Activated T-helper 17 cell treated with anti-CD3 and anti-CD28 coated beads, Interleukin-2, amount 50 U/mL, for 72 hours (primary cell): Measurements from ENCODE around the gene FOXD1. TPM values are rescaled to one million over a fixed set of nuclear protein-coding genes. Genes with fewer than 3 reads are reported as not detected.
A peak's percentile ranks its signal among the peaks of the same experiment; 100 is the strongest.
"Not testable (repeated sequence)": the region's sequence is repeated elsewhere in the genome, so short reads cannot be mapped to it uniquely, and the experiment has no call there.

Experiments
- ATAC-seq: fragments of 150-1000 bp; cut with Tn5 transposase; replicated peaks from 2 replicates; pipeline ENCODE4 v1.10.0; 2021; ENCODE audit warnings: mild to moderate bottlenecking, moderate library complexity
- H3K27ac Mint-ChIP-seq: one replicate; pipeline ENCODE4 v1.8.0; 2022; ENCODE audit warnings: mixed read lengths
- H3K27me3 Mint-ChIP-seq: one replicate; pipeline ENCODE4 v1.8.0; 2022; ENCODE audit warnings: mixed read lengths
- H3K36me3 Mint-ChIP-seq: one replicate; pipeline ENCODE4 v1.8.0; 2022; ENCODE audit warnings: low read depth, mild to moderate bottlenecking, mixed read lengths
- H3K4me1 Mint-ChIP-seq: one replicate; pipeline ENCODE4 v1.8.0; 2022; ENCODE audit warnings: mixed read lengths
- H3K4me3 Mint-ChIP-seq: one replicate; pipeline ENCODE4 v1.8.0; 2022; ENCODE audit warnings: mild to moderate bottlenecking, mixed read lengths
- H3K9me3 Mint-ChIP-seq: one replicate; pipeline ENCODE4 v1.8.0; 2022; ENCODE audit warnings: mixed read lengths
- total RNA-seq, 2 donors: library from RNA; stranded (reverse); gene quantifications; one replicate each; pipeline ENCODE4 v1.2.3, GENCODE V29; 2022

FOXD1 gene
- total RNA-seq, 2 donors from 2014 or later: 0.45 TPM; not detected in 1

DNA sequence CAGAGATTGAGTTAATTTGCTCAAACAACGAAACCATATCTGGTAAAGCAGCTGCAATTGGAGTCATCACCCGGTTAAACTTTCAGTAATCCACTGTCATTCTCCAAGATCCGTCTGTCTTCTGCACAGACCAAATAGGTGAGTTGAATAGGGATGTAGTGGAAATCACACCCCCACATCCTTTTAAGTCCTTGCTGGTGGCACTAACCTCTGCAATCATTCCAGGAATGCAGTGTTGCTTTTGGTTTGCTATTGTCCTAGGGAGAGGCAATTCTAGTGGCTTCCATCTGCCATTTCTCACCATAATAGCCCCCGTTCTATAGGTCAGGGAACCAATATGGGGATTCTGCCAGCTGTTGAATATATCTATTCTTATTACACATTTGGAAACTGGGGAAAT is 35.1 kb upstream of the FOXD1 start:
- ATAC-seq: no peak
- Mint-ChIP-seq H3K27me3 (peaks cover 24% of the 10 kb centered on the region), H3K4me3 (no peak overlapping the region), H3K27ac (no peak overlapping the region), H3K9me3 (no peaks in the 10 kb centered on the region), H3K36me3 (no peaks in the 10 kb centered on the region), H3K4me1 (no peaks in the 10 kb centered on the region)

DNA sequence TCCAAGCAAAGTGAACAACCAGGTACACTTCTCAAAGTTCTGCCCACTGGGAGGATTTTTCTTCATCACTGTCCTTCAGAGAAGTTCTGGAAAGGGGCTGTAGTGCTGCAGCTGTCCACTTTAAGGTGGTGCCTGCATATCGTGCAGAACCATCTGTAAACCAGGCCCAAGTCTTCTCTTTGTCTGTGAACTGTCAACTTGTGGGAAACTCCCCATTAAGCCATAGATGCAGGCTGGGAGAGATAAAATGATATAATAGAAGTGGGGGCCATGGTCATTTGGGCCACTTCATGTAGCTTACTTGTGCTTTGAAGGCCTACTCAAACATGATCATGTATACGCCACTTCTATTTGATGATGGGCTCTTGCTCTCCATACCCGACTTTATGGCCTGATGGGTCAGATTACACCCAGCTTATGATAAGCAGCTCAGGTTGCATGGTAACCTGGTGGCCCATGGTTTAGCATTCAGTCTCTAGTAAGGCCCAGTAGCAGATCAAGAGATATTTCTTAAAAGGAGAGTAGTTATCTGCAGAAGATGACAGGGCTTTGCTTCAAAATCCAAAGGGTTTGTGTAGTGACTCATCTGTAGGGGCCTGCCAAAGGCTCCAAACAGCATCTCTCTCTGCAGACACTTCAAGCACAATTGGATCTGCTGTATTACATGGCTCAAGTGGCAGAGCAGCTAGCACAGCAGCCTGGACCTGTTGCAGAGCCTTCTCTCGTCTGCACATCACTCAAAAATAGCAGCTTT is 34.0 kb upstream of the FOXD1 start:
- ATAC-seq: no peak
- Mint-ChIP-seq H3K9me3 (no peaks in the 10 kb centered on the region), H3K27ac (no peak overlapping the region), H3K4me3 (no peak overlapping the region), H3K27me3 (peaks cover 29% of the 10 kb centered on the region), H3K36me3 (no peaks in the 10 kb centered on the region), H3K4me1 (no peaks in the 10 kb centered on the region)

DNA sequence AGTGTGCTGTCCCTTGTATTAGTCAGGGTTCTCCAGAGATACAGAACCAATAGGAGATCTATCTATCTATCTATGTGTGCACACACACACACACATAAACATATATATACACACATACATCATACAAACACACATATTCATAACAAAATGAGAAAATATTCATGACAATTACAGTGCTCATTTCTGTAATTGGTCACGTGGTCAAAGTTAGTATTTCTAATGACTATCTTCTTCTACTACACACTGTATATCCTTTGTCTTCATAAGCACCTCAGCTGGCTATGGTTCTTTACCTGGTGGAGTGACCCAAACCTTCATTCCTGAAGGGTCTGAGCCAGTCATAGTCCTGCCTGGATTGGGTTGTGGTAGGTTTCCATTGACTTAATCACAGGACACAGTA is 31.9 kb upstream of the FOXD1 start:
- Mint-ChIP-seq H3K27ac (no peak overlapping the region), H3K9me3 (no peaks in the 10 kb centered on the region), H3K4me1 (no peaks in the 10 kb centered on the region), H3K27me3 (peaks cover 21% of the 10 kb centered on the region), H3K4me3 (no peak overlapping the region), H3K36me3 (no peaks in the 10 kb centered on the region)
- no peak for ATAC-seq

DNA sequence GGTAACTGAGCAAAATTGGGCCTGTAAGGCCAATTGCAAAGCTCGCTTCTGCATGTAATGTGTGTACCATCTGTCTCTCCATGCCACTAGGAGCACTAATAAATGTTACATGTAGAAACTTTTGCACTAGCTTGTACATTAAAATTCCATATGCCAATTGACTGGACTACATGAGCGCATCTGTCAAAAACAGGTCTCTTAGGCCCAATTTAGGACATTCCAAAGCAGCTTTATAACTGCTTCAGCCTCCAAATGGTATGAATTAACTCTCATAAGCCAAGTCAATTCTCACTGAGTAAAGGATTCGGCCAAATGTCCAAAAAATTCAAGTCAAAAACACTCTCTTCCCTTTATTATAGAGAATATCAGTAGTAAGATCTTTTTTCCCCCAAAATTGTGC is 23.5 kb upstream of the FOXD1 start:
- H3K36me3 Mint-ChIP-seq: no peaks in the 10 kb centered on the region
- H3K27me3 Mint-ChIP-seq: peaks cover 20% of the 10 kb centered on the region
- no peak for ATAC-seq
- H3K4me3 Mint-ChIP-seq: no peak overlapping the region
- no peak overlapping the region for H3K27ac Mint-ChIP-seq
- no peaks in the 10 kb centered on the region for H3K4me1 Mint-ChIP-seq
- no peaks in the 10 kb centered on the region for H3K9me3 Mint-ChIP-seq

DNA sequence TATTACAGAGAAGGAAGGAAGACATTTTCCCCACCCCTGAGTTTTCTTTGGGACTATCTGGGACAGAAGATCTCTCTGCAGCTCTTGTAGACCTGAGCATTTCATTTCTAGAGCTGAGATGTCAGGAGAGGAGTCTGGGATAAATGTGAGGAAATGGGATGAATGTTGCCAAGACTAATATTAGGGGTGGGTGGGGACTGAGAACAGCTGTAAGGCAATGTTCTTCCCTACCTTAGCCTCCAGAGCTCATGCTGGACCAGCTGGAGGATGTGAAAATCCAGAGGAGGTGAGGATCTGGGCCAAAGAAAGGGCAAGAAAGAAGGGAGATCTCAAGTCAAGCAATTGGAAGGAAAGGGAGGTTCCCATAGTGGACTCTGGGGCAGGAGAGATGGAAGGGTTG is 23.1 kb upstream of the FOXD1 start:
- no peaks in the 10 kb centered on the region for H3K36me3 Mint-ChIP-seq
- H3K9me3 Mint-ChIP-seq: no peaks in the 10 kb centered on the region
- H3K4me1 Mint-ChIP-seq: no peaks in the 10 kb centered on the region
- H3K27ac Mint-ChIP-seq: no peak overlapping the region
- H3K27me3 Mint-ChIP-seq: peaks cover 20% of the 10 kb centered on the region
- H3K4me3 Mint-ChIP-seq: no peak overlapping the region
- ATAC-seq: no peak

DNA sequence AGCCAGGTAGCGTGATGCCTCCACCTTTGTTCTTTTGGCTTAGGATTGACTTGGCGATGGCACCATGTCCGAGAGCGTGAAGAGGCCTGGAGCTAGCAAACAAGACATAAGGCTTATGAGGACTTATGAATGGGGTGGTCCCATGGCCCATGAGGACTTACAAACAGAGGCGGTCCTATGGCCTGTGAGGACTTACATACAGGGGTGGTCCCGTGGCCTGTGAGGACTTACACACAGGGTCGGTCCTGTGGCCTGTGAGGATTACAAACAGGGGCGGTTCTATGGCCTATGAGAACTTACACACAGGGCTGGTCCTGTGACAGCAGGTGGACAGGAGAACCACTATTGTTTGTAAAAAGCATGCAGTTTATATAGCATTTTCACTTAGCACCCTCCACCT is 21.3 kb upstream of the FOXD1 start:
- no peaks in the 10 kb centered on the region for H3K4me1 Mint-ChIP-seq
- no peaks in the 10 kb centered on the region for H3K36me3 Mint-ChIP-seq

DNA sequence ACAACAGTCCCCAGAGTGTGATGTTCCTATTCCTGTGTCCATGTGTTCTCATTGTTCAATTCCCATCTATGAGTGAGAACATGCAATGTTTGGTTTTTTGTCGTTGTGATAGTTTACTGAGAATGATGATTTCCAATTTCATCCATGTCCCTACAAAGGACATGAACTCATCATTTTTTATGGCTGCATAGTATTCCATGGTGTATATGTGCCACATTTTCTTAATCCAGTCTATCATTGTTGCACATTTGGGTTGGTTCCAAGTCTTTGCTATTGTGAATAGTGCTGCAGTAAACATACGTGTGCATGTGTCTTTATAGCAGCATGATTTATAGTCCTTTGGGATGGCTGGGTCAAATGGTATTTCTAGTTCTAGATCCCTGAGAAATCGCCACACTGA is 20.1 kb upstream of the FOXD1 start:
- H3K27me3 Mint-ChIP-seq: peaks cover 26% of the 10 kb centered on the region
- H3K27ac Mint-ChIP-seq, ATAC-seq, H3K9me3 Mint-ChIP-seq, H3K36me3 Mint-ChIP-seq, H3K4me3 Mint-ChIP-seq, H3K4me1 Mint-ChIP-seq: not testable (repeated sequence)

More for the DNA sequence above, 21.3 kb upstream of the FOXD1 start:
- Mint-ChIP-seq H3K27ac (no peak overlapping the region), H3K4me3 (no peak overlapping the region), H3K9me3 (no peaks in the 10 kb centered on the region), H3K27me3 (peaks cover 24% of the 10 kb centered on the region)
- no peak for ATAC-seq

DNA sequence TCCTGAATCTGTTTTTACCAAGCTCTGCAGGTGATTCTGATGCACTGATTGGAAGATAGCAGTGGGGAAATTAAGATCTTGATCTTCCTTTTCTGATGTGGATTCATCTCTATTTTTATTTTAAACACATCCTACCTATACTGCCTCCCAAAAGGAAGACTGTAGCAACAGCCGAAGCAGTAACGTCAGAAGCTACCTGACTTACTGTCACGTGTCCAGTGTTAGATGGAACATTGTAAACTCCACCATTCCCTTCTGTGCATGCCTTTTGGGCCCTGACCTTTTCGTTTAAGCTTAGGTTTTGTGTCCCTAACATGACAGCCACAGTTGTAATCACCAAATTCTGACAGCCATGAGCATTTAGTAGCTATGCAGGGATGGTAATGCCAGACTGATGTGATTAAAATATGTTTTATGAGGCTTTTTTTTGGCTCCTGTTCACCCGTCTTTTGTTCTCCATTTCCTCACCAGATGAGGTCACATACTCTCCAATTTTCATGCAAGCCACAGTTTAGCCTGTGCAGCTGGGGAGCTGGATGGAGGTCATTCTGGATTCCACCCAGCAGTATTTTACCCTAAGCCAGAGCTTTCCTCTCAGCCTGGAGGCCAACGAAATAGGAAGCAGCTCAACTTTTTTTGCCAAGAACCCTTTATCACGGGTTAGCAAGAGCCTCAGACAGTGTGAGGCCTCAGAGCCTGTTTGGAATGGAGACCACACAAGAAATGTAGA is 15.6 kb upstream of the FOXD1 start:
- no peak for ATAC-seq
- no peak overlapping the region for H3K27ac Mint-ChIP-seq
- no peaks in the 10 kb centered on the region for H3K36me3 Mint-ChIP-seq
- H3K9me3 Mint-ChIP-seq: no peaks in the 10 kb centered on the region
- H3K27me3 Mint-ChIP-seq: peaks cover 28% of the 10 kb centered on the region
- no peaks in the 10 kb centered on the region for H3K4me1 Mint-ChIP-seq
- H3K4me3 Mint-ChIP-seq: no peak overlapping the region

DNA sequence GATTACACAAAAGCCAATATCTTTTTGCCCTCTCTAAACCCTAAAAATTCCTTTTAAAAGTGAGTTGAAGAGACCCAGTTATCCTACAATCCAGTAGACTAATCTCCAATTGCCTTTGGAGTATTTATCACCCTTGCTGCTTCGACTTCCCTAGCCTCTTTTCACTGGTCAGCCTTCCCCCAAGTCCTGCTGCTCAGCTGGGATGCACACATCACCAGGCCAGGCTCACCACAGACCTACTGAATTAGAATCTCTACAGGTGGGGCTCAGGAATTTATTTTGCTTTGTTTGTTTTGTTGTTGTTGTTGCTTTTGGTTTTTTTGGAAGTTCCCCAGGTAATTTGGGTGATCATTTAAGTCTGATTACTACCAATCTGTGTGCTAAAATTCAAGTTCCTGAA is 11.6 kb upstream of the FOXD1 start:
- no peak for ATAC-seq
- Mint-ChIP-seq H3K27me3 (peaks cover 42% of the 10 kb centered on the region), H3K27ac (no peak overlapping the region), H3K36me3 (no peaks in the 10 kb centered on the region), H3K4me3 (no peak overlapping the region), H3K4me1 (no peaks in the 10 kb centered on the region), H3K9me3 (no peaks in the 10 kb centered on the region)

DNA sequence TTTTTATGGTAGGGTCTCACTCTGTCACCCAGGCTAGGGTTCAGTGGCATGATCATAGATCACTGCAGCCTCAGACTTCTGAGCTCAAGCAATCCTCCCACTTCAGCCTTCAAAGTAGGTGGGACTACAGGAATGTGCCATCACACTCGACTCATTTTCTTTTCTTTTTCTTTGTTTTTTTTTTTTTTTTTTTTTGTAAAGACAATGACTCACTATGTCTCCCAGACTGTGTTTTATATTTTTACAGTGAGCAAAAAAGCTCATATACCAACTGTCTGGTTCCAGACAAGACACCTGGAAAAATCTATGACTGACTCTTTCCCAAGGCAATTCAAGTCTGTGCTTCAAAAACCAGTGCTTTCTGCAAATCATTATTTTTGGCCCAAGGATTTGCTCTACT is 10.8 kb upstream of the FOXD1 start:
- H3K9me3 Mint-ChIP-seq: no peaks in the 10 kb centered on the region
- no peaks in the 10 kb centered on the region for H3K36me3 Mint-ChIP-seq
- H3K27ac Mint-ChIP-seq: no peak overlapping the region
- H3K27me3 Mint-ChIP-seq: peaks cover 43% of the 10 kb centered on the region
- no peak for ATAC-seq
- no peak overlapping the region for H3K4me3 Mint-ChIP-seq
- H3K4me1 Mint-ChIP-seq: no peaks in the 10 kb centered on the region

DNA sequence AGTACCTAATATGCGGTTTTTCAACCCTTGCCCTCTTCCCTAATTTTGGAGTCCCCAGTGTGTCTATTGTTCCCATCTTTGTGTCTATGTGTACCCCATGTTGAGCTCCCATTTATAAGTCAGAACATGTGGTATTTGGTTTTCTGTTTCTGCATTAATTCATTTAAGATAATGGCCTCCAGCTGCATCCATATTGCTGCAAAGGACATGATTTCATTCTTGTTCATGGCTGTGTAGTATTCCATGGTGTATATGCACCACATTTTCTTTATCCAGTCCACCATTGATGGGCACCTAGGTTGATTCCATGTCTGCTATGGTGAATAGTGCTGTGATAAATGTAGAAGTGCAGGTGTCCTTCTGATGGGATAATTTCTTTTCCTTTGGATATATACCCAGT is 7.9 kb upstream of the FOXD1 start:
- not testable (repeated sequence) for ATAC-seq, H3K4me1 Mint-ChIP-seq, H3K27ac Mint-ChIP-seq, H3K9me3 Mint-ChIP-seq, H3K36me3 Mint-ChIP-seq, H3K4me3 Mint-ChIP-seq
- H3K27me3 Mint-ChIP-seq: peaks cover 59% of the 10 kb centered on the region

DNA sequence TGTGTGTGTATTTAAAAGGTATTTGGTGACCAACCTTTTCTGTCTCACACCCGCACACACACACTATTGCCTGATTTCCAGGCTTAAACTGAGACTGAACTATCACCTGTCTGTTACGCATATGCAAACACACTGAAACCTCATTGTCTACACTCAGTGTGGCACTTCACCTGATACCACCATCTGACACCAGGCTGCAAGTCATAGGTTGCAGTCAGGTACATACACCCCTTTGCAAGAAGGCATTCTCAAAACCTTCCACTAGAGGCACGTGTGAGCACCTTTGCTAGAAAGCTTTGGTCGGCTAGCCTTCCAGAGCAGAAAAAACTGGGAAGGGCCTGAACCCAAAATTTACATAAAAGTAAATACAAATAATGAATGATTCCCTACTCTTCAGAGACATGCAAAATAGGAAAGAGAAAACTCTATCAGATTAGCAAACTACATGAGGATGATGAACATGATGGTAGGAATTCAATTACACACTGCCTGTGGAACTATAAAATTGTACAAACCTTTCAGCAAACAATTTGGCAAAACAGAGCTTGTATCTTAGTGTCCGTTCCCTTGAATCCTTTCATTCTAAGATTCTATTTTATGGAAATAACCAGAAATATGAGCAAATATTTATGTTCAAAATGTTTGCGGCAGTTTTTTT is 5.9 kb upstream of the FOXD1 start:
- peak; percentile 70 for ATAC-seq
- Mint-ChIP-seq H3K4me1 (no peaks in the 10 kb centered on the region), H3K36me3 (no peaks in the 10 kb centered on the region), H3K9me3 (no peaks in the 10 kb centered on the region), H3K27ac (no peak overlapping the region), H3K27me3 (peaks cover 58% of the 10 kb centered on the region), H3K4me3 (no peak overlapping the region)

DNA sequence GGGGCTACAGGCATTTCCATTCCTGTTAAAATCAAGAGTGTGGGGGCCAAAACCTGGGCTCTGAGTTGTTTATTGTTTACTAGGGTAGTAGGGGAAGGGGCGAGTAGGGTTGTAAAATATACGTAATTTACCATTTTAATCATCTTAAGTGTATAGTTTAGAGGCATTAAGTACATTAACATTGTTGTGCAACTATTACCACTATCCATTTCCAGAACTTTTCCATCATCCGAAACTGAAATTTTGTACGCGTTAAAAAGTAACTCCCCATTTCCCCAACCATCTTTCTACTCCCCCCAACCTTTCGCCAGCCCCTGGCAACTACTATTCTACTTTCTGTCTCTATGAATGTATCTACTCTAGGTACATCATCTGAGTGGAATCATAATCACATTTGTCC is 3.6 kb upstream of the FOXD1 start:
- peaks cover 4% of the 10 kb centered on the region for H3K36me3 Mint-ChIP-seq
- no peaks in the 10 kb centered on the region for H3K9me3 Mint-ChIP-seq
- H3K27ac Mint-ChIP-seq: no peak overlapping the region
- no peak for ATAC-seq
- peaks cover 61% of the 10 kb centered on the region for H3K27me3 Mint-ChIP-seq
- H3K4me1 Mint-ChIP-seq: no peaks in the 10 kb centered on the region
- no peak overlapping the region for H3K4me3 Mint-ChIP-seq

DNA sequence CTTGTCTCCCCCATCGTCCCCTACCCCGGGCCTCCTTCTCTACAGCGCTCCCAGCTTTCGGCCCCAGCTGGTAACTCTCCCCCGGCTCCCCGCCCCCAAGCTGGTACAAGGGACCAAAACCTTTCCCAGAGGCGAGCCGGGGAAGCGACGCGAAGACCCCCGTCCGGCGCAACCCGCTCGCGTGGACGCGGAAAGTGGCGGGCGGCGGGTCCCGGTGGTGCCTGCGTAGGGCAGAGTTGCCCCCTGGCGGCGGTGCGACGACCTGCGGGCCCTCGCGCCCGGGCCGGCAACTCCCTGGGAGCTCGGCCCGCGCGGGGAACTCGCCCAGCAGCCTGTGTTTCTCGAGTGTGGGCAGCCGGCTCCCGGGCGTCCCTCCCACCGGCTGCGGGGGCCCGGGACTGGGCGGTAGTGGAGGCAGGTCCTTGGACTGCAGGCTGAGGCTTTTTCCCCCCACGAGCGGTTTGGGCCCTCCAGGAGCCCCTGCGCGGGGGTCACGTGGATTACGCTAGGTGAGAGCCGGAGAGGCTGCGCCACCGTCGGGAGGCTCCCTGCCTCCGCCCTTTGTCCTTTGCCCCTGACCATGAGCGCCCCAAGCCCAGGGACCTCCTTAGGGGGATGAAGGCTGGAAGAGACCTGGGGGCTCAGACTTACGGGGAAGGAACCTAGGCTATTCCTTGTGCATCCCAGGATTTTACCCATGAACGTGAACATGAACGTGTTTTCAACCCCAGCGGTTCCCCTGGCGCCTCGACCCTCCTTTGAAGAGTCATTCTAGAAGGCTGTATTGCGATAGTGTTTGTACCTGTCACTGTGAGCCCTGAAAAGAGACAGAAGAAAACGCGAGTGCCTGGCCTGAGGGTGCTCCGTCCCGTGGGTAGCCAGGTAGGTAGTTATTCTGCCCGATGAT is 2.9 kb upstream of the FOXD1 start:
- peaks cover 55% of the 10 kb centered on the region for H3K27me3 Mint-ChIP-seq
- no peak overlapping the region for H3K4me3 Mint-ChIP-seq
- no peaks in the 10 kb centered on the region for H3K9me3 Mint-ChIP-seq
- peak; percentile 32 for ATAC-seq
- peaks cover 4% of the 10 kb centered on the region for H3K36me3 Mint-ChIP-seq
- H3K4me1 Mint-ChIP-seq: no peaks in the 10 kb centered on the region
- H3K27ac Mint-ChIP-seq: no peak overlapping the region
